GM12878 (cell line): ENCODE results near the gene KPNA1. TPM values are rescaled to one million over a fixed set of nuclear protein-coding genes. Genes with fewer than 3 reads are reported as not detected.

Experiments
- ATF2 ChIP-seq: IDR thresholded peaks from 2 replicates; pipeline ENCODE4 v1.6.1; 2012; ENCODE audit warnings: low read length, inconsistent platforms
- E2F8 ChIP-seq: fragments of 450-650 bp; IDR thresholded peaks from 2 replicates; pipeline ENCODE4 v1.6.1; 2018; ENCODE audit warnings: mild to moderate bottlenecking, low read depth, moderate library complexity; ENCODE audit not compliant: partially characterized antibody
- ESRRA ChIP-seq: IDR thresholded peaks from 2 replicates; pipeline ENCODE4 v1.6.1; 2012; ENCODE audit warnings: mild to moderate bottlenecking, low read length, improper control_type of control experiment
- HDAC6 ChIP-seq: fragments of 200-600 bp; sonication (generic); IDR thresholded peaks from one replicate; pipeline ENCODE4 v1.8.0; 2017; ENCODE audit warnings: antibody characterized with exemption; ENCODE audit not compliant: unreplicated experiment
- JUNB ChIP-seq: IDR thresholded peaks from 2 replicates; pipeline ENCODE4 v1.6.1; 2016; ENCODE audit warnings: antibody characterized with exemption, mild to moderate bottlenecking
- JUND ChIP-seq: IDR thresholded peaks from 2 replicates; pipeline ENCODE4 v1.6.1; 2012; ENCODE audit warnings: low read depth, mild to moderate bottlenecking, low read length, improper control_type of control experiment, moderate library complexity
- MAX ChIP-seq: IDR thresholded peaks from 2 replicates; pipeline ENCODE4 v1.6.1; 2012; ENCODE audit warnings: low read depth, low read length, improper control_type of control experiment
- MTA3 ChIP-seq: IDR thresholded peaks from 2 replicates; pipeline ENCODE4 v1.6.1; 2012; ENCODE audit warnings: low read length, inconsistent platforms, borderline replicate concordance
- NR2C2 ChIP-seq: IDR thresholded peaks from 2 replicates; pipeline ENCODE4 v1.6.1; 2011; ENCODE audit warnings: borderline replicate concordance, low read depth; ENCODE audit not compliant: control insufficient read depth, insufficient read length
- RELA ChIP-seq: fragments of 450-650 bp; IDR thresholded peaks from 2 replicates; pipeline ENCODE4 v1.8.0; 2014; ENCODE audit warnings: borderline replicate concordance; ENCODE audit not compliant: partially characterized antibody
- SMAD1 ChIP-seq: fragments of 450-650 bp; IDR thresholded peaks from 2 replicates; pipeline ENCODE4 v1.6.1; 2018; ENCODE audit warnings: mild to moderate bottlenecking, low read depth; ENCODE audit not compliant: partially characterized antibody
- SRF ChIP-seq, 2 experiments: IDR thresholded peaks; 2 replicates each; pipeline ENCODE4 v1.6.1; 2011; ENCODE audit warnings: low read depth in 2 of 2, low read length in 2 of 2, mild to moderate bottlenecking in 1 of 2, moderate library complexity in 1 of 2
- TAF1 ChIP-seq: IDR thresholded peaks from 2 replicates; pipeline ENCODE4 v1.6.1; 2011; ENCODE audit warnings: mild to moderate bottlenecking, low read depth, low read length, borderline replicate concordance
- YY1 ChIP-seq: IDR thresholded peaks from 2 replicates; pipeline ENCODE4 v1.6.1; 2011; ENCODE audit warnings: low read depth, mild to moderate bottlenecking, low read length
- ZNF592 ChIP-seq: fragments of 450-650 bp; IDR thresholded peaks from 2 replicates; pipeline ENCODE4 v1.6.1; 2017; ENCODE audit warnings: mild to moderate bottlenecking, moderate library complexity
- ZNF687 ChIP-seq: fragments of 450-650 bp; IDR thresholded peaks from 2 replicates; pipeline ENCODE4 v1.6.1; 2017; ENCODE audit warnings: mild to moderate bottlenecking, moderate library complexity
- polyA plus RNA-seq, 11 experiments: library from polyadenylated mRNA; depleted of rRNA in 4 of 11; unstranded in 6 of 11; stranded (reverse) in 5 of 11; fragments of >200 nt; fragmentation: Nextera tagmentation in 4 of 11; fragmentation: Illumina TruSeq in 1 of 11; extraction: Ambion mirVana in 4 of 11; extraction: Trizol in 1 of 11; gene quantifications; 1 replicate in 1 of 11; 2 replicates in 10 of 11; pipeline versions ENCODE4 v1.2.1 to v1.2.3, GENCODE V29; 2011 to 2016; ENCODE audit warnings: inconsistent platforms in 2 of 11, missing spikeins in 2 of 11, low read depth in 1 of 11
- total RNA-seq, 4 experiments: library from RNA; depleted of rRNA in 3 of 4; stranded (reverse); fragments of >200 nt in 3 of 4; fragmentation: Illumina TruSeq in 1 of 4; extraction: Trizol in 1 of 4; gene quantifications; 2 replicates each; pipeline versions ENCODE4 v1.2.1 to v1.2.3, GENCODE V29; 2013 to 2021

KPNA1 gene
- total and polyA plus RNA-seq, 10 of the 15 experiments (the other 5 are each of a cell fraction or from before 2014, with no cell fraction given) = 8.5 to 52.7 (median 41.0) TPM

GRCh38 chr3:122533931-122534334 is 19.2 kb upstream of the KPNA1 start (continued):
- TF ChIP-seq ZNF687 = no peak
- TF ChIP-seq ESRRA = no peak
- TF ChIP-seq HDAC6 = no peak
- peak; percentile 96 for TF ChIP-seq JUND
- TF ChIP-seq NR2C2 = no peak
- peak in 1 of 2 experiments; percentile 50; a peak in 1 of 4 replicates for TF ChIP-seq SRF (IDR thresholded peaks at IDR 0.05; ENCODE audit: low read depth in 2 of 2, low read length in 2 of 2)
- no peak for TF ChIP-seq MAX
- TF ChIP-seq SMAD1 = no peak
- TF ChIP-seq E2F8 = no peak
- TF ChIP-seq TAF1 = no peak
- TF ChIP-seq ATF2 = peak; percentile 64
- peak; percentile 58; the same call in 1 of the 2 replicates for TF ChIP-seq MTA3
- TF ChIP-seq RELA = no peak
- TF ChIP-seq ZNF592 = no peak
- TF ChIP-seq JUNB = peak; percentile 99
- no peak for TF ChIP-seq YY1
